Activated T-cell treated with anti-CD3 and anti-CD28 coated beads, Interleukin-2, amount 50 U/mL, for 1 hour (primary cell): ENCODE measurements around the gene PNPLA1.

Experiments used
- DNase-seq: peaks from one replicate; pipeline ENCODE4 v3.0.0-alpha.2; 2020

Gene PNPLA1

DNA sequence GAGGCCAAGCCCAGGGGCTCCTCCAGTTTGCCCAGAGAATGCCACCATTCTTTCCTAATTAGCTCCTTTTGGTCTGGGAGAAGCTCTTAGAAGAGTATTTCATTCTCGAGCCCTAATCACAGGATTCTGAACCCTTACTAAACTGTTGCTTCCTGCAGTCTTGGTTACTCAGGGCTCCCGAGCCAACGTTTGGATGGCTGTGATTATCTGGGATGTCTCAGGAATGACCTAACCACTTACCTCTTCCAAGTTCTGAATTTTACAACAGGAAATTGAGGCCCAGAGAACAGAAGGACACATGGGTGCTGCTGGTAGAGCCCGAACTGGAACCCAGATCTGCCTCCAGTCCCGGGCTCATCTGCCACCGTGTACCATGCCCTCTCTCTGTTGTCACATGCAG lies 22.2 kb upstream of the PNPLA1 start:
- no peak for DNase-seq

DNA sequence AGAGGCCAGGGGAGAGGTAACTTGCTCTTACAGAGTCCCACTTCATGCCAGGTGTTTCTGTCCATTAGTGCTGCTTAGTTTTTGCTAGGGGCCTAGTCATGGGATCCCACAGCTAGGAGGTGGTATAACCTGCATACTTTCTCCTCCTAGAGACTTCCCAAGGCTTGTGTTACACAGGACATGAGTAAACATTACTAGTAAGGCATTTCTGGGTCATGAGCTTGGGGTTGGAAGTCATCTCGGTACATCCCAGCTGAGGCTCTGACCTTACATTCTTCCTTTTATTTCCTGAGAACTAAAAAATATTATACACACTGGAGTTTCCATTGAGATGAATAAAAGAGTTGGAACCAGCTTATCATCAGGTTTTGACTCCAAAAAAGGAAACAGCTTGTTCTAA lies 20.9 kb upstream of the PNPLA1 start:
- DNase-seq = no peak

DNA sequence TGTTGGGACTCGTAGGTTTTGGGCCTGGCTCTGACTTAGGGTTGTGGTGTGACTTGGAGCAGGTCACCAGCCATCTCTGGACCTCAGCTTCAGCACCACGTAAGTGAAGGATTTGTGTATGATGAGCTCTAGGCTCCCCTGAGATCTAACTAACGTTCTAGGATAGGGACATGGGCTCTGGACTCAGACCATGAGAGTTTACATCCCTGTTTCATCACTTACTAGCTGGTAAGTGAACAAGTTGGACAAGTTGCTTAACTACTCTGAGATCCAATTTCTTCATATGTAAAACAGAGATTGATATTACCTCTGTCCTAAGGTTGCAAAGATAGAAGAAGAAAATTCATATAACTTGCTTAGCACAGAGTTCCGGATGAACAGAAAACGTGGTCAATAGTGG lies 20.3 kb upstream of the PNPLA1 start:
- DNase-seq = no peak

DNA sequence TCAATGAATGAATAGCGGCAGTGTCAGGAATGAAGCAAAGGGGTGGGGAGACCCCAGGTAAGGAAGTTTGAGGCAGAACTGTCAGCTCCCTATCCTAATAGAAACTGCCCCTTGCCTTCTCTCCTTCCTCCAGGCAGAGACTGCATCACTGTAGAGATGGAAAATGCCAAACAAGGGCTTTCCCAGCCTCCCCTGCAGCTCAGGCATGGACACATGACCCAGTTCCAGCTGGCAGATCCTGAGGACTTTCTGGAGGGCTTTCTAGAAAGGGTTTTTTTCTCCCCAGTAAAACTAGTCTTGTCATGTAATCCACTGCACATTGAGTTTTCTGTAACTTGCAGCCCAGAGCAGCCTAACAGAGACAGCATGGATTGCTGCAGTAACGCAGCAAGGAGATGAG lies 17.9 kb upstream of the PNPLA1 start:
- DNase-seq = no peak

DNA sequence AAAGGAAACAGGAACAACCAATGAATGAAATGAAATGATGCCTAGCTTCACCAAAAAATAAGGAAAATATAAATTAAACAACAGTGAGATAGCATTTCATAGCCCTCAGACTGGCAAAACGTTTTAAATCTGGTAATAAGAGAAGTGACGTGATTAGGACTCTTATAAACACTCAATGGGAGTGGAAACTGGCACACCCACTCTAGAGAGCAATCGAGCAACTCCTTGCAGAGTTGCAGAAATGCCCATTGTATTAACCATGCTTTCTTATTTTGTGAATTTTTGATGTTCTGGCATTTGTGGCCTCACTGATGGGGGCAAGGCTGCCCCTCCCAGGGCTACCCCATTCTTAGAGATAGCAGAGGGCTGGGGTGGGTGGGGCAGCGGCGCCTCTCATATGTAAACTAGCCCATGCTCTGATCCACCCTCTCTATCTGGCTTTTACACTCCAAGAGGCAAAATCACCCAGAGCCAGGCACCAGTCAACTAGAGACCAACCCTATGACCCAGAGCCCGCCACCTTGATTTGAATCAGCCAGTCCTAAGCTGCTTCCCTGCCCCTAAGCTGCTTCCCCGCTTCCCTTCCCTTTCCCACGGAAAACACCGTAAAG lies 6.4 kb upstream of the PNPLA1 start:
- no peak for DNase-seq

DNA sequence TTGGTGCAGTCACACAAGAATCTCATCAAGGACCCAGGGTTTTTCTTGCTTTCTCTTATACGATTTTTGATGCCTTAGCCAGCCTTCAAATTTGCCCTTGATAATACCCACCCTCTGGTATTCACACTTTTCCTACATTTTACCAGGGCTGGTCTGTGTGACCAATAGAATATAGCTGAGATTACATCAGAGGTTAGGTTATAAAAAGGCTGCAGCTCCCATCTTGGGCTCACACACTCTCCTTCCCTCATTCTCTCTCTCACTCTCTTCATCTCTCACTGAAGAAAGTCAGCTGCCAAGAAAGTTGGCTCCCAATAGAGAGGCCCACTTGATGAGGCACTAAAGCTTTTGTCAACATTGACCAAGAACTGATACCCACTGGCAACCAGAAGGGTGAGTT lies 4.1 kb upstream of the PNPLA1 start:
- DNase-seq = no peak

DNA sequence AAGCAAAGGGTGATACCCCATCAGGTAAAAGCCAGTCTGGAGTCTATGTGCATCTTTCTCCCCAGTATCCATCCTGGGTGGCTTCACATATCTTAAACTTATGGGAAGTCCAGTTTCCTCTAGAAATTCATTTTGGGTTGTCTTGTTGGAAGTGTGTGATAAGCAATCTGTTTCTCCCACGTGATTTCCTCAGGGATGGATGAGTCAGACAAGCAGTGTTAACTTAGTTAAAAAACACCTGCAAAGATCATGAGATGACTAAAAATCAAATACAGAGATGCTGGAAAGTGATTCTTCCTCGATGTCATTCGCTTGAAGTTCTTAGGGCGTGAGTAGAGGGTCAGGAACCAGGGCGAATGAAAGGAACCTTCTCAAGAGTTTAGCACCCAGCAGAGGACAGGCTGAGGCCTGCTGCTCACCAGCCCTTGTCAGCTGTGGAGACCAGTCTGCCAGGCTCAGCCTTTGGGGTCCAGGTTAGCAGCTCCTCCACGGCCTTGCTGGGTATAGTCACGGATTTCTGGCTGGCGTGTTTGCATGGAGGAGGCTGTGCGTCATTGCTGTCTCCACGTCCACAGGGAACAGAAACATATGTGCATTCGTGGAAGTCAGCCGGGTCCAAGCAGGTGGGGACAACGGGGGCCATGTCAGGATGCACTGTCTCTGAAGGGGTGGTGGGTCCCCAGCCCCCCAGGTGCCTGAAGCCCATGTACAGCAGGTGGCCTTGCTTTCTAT lies 2.8 kb upstream of the PNPLA1 start:
- DNase-seq = no peak

DNA sequence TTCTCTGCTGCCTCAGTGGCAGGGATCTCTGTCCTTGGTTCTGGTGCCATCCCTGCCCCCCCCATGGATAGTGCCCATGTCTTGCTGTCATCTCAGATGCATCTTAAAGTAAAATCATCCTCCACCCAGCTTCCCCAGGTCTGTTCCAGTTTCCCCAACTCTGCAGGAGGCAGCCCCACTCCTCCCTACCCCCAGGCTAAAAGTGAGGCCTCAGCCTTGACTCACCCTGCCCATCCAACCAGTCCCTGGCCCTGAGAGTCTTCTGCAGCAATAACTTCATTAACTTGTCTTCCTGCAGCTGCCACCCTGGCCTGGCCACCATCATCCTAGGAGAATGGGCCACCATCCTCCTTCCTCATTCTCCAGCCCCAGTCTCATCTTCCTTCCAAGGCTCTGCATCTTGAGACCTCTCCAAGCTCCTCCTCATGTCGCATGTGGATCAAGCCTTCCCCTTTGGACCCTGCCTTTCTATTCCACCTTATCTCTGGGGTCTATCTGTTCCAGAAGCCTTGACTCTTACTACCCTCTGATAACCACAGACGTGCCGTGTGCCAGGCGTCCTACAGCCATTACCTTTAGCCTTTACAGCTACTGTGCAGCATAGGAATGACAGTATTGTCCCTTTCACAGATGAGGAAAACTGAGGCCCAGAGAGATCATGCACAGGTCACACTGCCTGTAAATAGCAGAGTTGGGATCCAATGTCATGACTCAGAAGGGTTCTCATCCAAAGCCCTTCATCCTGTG lies 2.0 kb upstream of the PNPLA1 start:
- DNase-seq = no peak

DNA sequence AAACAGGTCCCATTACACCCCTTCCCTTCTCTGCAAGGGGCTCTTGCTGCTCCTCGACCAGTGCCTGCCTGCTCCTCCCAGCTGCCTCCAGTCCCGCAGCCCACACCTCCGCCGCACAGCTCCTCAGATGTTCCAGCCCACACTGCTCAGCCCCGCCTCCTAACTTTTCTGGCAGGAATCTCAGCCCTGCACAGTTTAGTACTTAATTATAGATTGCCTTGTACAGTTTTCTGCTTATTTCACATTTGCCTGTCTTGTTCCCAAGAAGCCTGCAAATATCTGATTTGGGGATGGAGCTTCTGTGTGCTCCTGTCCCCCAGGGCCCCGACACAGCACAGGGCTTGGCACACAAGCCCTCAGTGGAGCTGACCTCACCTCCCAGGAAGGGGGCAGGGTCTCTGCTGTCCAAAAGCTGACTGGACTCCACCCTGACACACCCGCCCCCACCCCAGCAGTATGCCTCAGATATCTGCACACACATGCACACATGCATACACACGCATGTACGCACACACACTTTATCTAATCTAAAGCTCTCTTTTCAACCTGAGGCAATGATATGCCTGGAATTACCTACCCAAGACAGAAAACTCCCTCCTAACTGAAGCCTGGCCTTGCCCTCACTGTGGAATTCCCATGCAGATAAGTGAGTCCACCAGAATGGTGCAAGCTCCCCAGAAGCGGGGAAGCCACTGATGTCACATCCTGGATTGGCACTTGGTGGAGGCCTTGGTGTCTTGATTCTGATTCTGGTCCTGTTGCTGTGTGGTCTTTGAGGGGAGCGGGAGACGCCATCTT lies 1.2 kb upstream of the PNPLA1 start:
- DNase-seq = no peak

DNA sequence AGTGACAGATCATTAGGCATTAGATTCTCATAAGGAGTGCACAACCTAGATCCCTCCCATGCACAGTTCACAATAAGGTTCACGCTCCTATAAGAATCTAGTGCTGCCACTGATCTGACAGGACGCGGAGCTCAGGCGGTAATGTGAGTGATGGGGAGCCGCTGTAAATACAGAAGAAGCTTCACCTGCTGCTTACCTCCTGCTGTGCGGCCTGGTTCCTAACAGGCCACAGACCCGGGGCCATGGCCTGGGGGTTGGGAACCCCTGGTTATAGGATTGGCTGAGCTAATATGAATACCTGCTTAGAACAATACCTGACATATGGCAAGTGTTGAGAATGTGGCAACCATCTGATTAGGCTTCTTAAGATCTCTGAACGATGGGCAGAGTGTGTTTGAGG lies 2.4 kb downstream of the PNPLA1 start:
- no peak for DNase-seq

DNA sequence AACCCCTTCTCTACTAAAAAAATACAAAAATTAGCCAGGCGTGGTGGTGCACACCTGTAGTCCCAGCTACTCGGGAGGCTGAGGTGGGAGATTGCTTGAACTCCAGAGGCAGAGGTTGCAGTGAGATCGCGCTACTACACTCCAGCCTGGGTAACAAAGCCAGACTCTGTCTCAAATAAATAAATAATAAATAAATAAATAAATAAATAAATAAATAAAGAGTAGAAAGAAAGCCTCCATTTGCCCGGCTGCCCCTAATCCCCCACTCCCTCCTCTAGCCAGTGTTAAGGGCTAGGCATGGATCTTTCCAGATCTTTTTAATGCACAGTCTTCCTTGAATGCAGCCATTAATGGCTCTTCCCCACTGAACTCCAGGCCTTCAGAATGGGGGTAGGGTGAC lies 3.2 kb downstream of the PNPLA1 start:
- no peak for DNase-seq

DNA sequence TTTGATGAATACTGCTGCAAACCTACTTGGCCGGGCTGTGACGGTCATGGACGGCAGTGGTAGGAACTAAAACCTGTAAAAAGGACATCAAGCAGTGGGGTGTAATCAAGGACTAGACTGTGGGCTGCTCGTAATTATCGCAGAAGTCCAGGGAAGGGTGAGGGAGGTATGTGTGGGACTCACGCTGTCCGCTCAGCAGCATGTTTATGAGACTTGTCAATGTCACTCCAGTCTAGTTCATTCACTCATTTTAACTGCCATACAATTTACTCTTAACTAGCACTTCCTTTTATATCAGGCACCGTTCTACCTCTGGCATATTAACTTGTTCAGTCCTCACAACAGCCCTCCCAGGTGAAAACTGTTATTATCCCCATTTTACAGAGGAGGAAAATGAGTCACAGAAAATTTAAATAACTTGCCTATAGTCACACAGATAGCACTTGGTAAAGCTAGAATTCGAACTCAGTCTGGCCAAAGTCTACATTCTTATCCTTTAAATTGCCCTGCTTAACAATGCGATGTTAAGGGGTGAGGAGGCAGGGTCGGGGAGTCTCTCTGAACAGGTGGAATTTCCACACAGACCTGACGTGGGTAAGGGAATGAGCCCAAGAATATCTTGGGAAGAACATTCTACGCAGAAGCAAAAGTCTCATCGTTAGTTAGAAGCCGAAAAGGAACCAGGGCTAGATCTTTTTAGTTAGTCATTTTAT lies 4.1 kb downstream of the PNPLA1 start:
- DNase-seq = no peak

DNA sequence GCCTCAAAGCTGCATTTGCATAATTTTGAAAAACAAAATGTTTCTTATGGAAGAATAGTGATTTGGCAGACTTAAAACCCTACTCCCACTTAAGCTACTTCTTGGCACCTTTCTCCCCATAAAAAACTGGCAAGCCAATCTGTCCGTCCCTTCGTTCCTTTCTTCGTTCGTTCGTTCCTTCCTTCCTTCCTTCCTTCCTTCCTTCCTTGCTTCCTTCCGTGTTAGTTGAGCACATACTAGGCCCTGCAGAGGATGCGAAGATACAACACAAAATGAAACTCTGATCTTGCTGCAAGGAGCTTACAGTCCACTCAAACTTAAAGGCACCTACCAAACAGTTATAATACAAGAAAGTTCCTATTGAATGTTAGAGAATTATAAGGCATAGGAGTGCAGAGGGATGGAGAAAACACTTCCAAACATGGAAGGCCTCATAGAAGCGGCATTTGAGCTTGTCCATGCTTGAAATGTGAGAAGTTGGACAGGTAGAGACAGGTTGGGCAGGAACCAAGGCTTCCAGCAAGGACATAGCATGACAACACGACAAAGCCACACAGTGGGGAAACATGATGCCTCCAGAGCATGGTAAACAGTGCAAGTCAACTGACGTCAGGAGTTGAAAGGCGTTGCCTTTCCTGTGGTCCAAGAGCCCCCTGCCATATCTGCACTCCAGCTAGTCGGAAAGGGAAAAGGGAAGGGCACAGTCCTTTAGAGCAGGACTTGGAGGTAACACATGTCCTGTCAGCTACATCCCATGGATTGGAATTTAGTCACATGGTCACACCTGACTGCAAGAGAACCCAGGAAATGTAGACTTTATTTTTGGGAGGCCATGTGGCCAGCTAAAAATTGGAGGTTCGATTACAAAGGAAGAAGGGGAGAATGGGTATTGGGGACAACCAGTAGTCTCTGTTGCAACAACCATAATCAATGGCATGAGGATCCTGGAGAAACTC lies 7.0 kb downstream of the PNPLA1 start:
- DNase-seq = no peak

DNA sequence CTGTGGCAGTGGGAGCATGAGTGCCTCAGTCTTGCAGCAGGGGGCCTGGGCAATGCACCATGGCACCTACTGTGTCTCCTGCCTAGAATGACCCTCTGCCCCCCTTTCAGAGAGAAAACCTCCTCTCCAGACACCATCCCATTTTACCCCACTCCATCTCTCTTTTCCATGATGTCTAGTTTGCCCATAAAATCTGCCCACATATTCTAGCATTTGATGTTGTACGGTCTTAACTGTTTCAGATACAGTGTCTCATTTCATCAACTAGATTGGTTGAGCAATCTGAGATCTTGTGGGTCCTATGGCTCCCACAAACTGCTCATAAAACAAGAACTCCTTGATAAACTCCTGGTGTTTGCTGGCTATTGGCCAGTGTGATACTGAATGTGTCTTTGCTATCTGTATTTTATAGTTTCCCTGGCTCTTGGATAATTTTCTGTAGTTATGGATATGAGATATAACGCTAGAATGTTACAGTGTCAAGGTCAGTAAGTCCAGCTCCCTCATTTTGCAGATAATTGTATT lies 8.1 kb downstream of the PNPLA1 start:
- DNase-seq = no peak

DNA sequence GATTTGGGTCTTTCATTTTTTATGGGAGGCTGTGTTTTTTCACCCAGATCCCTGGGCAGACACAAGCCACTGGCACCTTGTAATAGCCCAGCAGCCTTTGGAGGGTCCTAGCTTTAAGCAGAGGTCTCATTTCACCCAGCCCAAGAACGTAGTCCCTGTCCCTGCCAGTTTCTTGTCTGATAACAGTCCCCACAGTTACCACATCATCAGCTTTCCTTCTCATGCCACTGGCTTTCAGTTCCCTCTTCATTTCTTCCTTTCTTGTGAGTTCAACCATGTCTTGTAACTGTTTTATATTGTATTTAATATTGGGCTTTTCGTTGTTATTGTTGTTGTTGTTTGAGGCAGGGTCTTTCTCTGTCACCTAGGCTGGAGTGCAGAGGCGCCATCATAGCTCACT lies 10.6 kb downstream of the PNPLA1 start:
- DNase-seq = no peak

DNA sequence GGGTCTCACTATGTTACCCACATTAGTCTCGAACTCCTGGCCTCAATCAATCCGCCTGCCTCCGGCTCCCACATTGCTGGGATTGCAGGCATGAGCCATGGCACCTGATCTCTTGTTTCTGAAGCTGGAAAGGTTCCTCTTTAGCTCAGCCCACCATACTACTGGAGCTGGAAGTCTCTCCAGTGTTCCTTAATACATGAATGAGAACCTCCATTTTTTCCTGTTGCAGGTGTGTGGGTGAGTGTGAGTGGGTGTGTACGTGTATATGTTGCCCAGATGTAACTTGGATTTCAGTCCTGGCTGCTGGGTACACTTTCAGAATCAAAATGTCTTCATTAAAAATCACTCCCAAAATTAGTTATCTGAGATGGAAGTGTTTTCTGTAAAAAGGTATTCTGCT lies 11.1 kb downstream of the PNPLA1 start:
- DNase-seq = no peak

DNA sequence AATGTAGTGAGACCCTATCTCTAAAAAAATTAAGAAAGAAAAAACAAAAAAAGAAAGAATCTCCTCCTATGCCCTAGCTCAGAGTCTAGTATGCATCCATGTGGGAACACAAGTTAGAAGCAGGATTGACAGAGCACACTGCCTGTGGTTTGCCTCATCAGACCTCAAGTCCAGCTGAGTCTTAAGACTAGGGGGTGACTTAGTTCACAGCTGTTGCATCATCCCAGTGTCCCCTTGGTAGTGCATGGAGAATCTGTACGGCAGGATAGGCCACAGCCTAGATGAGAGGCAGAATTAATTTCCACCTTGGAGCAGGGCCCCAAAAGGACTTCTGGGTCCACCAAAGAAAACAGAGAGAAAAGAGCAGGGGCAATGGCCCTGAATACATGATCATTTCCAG lies 13.7 kb downstream of the PNPLA1 start:
- DNase-seq = no peak

DNA sequence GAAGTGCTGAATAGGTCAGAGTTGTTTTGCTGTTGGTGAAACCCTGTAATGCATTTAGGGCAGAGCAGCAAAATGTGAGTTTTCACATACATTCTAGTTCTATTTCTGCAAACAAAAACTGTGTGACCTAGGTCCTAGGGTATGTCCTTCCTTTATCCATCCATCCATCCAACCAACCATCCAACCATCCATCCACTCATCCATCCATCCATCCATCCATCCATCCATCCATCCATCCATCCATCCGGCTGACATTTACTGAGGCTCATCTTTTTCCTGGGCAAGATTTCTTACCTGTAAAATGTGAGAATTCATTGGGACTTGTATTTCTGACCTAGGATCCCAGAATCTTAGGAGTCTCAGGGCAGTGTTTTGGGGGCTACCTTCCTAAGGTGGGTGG lies 14.5 kb downstream of the PNPLA1 start:
- no peak for DNase-seq

DNA sequence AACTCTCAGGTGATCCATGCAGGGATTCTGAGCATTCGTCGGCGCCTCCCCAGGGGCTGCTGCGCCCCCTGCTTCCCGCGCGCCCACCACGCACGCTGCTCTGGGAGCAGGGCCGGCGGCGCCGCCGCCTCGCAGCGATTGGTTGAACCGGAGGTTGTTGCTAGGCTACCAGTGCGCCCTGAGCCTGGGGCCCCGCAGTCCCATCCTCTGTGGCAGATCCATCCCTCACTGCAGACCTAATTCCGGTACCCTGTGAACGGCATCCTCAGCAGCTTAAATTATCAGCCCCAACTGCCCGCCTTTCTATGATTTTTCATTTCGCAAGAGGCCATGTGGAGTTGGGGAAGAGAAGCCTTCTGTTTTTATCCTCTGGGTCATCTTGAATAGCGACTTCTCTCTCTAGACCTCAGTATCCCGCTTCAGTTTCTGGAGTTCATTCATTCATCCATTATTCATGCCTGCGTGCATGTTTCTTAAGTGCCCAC lies 15.4 kb downstream of the PNPLA1 start:
- DNase-seq = no peak

DNA sequence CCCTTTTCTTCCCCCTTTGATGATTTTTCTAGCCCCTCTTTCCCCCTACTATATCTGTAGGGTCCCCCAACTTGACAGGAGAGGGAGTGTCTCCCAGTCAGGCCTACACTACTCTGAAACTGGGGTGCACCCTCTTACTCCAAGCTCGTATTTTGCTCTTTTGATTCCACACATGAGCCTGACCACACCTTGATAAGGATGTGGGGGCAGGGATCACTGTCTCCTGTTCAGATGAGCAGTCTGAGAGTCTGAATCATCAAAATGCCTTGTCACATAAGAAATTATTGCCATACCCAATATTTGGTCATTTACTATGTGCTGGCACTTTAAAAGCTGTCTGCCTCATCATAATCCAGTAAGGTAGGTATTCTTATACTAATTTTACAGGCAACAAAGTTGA lies 15.9 kb downstream of the PNPLA1 start:
- DNase-seq = no peak

DNA sequence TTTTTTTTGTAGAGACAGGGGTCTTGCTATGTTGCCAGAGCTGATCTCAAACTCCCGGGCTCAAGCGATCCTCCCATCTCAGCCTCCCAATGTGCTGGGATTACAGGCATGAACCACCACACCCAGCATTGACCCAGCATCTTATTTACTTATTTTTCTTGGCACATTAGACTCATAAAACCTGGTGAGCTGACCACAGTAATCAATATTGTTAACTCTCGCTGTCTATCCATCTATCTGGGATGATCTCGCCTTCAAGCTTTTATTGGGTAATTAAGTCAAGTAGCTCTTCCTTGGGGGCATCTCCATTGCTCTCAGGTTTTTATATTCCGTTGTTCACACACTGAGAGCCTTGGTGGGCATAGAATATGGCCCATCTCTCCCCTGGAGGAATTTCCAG lies 17.0 kb downstream of the PNPLA1 start:
- DNase-seq = no peak
